HG03342 (cell line): ENCODE data around the gene ANKLE2.
"Not testable (repeated sequence)": the region's sequence is repeated elsewhere in the genome, so short reads cannot be mapped to it uniquely, and the experiment has no call there.

ENCODE experiments used
- ATAC-seq: cut with Tn5 transposase; IDR thresholded peaks from one replicate; pipeline ENCODE4 v1.9.1; 2021; ENCODE audit warnings: mild to moderate bottlenecking, moderate library complexity; ENCODE audit not compliant: unreplicated experiment

ANKLE2 gene

DNA sequence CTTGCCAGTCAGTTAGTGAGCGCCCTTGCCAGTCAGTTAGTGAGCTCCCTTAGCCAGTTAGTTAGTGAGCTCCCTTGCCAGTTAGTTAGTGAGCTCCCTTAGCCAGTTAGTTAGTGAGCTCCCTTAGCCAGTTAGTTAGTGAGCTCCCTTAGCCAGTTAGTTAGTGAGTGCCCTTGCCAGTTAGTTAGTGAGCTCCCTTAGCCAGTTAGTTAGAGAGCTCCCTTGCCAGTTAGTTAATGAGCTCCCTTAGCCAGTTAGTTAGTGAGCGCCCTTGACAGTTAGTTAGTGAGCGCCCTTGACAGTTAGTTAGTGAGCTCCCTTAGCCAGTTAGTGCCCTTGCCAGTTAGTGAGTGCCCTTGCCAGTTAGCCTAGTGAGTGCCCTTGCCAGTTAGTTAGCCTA is 66.7 kb downstream of the ANKLE2 start:
- not testable (repeated sequence) for ATAC-seq

GRCh38 chr12:132692030-132692429 is 69.6 kb downstream of the ANKLE2 start:
- not testable (repeated sequence) for ATAC-seq

- no peak for ATAC-seq
These were observed 71.5 kb downstream of the ANKLE2 start for GRCh38 chr12:132690112-132690511.

- no peak for ATAC-seq
These were observed 72.4 kb downstream of the ANKLE2 start for GRCh38 chr12:132689227-132689626.

- ATAC-seq, result peak; percentile 92
These were observed 74.1 kb downstream of the ANKLE2 start, which contains the start of the genes POLE and PXMP2 for GRCh38 chr12:132687211-132688164. Gene POLE, minus strand, starts transcription at chr12:132687342. Its CDS starts 27 bp downstream, at chr12:132687315. Gene PXMP2, plus strand, starts transcription at chr12:132687587. Its CDS starts 84 bp downstream, at chr12:132687671.

DNA sequence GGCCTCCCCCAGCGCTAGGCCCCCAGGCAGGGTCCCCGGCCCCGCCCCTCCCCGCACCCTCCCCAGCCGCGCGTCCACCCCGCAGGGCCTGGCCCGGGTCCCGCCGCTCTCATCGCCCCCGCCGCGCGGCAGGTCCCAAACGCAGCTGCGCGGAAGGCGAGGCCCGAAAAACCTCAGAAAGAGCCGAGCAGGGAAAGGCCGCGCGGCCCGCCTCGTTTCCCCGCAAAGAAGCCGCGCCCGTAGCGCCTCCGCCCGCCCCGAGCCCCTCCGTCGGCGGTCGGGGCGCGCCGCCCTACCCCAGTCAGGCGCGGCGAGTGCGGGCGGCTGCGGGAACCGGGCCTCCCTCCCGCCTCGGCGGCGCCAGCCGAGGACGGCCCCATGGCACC is 74.8 kb downstream of the ANKLE2 start:
- peak; percentile 39 for ATAC-seq

DNA sequence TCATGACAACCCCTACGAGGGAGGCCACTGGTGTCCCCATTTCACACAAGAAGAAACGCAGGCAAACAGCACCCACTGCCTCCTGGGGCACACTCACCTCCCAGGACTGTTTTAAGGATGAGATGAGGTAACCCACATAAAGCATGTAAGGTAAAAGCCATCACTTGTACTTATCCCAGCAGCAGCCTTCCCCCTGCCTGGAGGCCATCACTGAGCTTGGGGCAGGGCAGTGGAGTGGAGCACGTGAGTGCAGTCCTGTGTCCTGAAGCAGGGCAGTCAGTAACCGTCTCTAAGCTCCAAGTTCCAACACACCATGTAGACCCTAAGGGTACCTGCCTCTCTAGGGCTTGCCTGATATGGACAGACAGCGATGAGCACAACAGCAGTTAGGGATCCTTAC is 76.2 kb downstream of the ANKLE2 start:
- ATAC-seq, result no peak

- no peak for ATAC-seq
These were observed 84.1 kb downstream of the ANKLE2 start for GRCh38 chr12:132677492-132677891.

- ATAC-seq, result no peak
These were observed 85.7 kb downstream of the ANKLE2 start for GRCh38 chr12:132675757-132676432.
